ENCODE measurements around the gene CBX8.
"Not testable (repeated sequence)": the region's sequence is repeated elsewhere in the genome, so short reads cannot be mapped to it uniquely, and the experiment has no call there.

Gene CBX8

DNA sequence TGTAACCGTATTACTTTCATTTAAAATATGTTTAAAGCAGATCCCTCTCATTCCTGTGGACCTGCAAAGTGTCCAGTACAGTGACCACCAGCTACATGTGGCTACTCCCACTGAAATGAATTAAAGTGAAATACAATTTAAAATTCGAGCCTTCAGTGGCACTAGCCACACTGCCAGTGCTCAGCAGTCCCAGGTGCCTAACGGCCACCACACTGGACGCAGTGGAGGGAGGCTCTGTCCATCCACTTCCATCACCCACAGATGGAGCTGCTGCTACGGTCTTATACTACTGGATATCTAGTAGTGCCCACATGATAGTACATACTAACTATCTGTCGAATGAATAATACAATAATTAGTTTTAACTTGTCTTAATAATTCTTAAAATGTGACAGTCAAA is 21.2 kb downstream of the CBX8 start:
- TF ChIP-seq, protein P1, sequence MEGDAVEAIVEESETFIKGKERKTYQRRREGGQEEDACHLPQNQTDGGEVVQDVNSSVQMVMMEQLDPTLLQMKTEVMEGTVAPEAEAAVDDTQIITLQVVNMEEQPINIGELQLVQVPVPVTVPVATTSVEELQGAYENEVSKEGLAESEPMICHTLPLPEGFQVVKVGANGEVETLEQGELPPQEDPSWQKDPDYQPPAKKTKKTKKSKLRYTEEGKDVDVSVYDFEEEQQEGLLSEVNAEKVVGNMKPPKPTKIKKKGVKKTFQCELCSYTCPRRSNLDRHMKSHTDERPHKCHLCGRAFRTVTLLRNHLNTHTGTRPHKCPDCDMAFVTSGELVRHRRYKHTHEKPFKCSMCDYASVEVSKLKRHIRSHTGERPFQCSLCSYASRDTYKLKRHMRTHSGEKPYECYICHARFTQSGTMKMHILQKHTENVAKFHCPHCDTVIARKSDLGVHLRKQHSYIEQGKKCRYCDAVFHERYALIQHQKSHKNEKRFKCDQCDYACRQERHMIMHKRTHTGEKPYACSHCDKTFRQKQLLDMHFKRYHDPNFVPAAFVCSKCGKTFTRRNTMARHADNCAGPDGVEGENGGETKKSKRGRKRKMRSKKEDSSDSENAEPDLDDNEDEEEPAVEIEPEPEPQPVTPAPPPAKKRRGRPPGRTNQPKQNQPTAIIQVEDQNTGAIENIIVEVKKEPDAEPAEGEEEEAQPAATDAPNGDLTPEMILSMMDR (conservative IDR thresholded peaks at IDR 0.05): no peak
- TF ChIP-seq ZFX (IDR thresholded peaks at IDR 0.05): no peak

DNA sequence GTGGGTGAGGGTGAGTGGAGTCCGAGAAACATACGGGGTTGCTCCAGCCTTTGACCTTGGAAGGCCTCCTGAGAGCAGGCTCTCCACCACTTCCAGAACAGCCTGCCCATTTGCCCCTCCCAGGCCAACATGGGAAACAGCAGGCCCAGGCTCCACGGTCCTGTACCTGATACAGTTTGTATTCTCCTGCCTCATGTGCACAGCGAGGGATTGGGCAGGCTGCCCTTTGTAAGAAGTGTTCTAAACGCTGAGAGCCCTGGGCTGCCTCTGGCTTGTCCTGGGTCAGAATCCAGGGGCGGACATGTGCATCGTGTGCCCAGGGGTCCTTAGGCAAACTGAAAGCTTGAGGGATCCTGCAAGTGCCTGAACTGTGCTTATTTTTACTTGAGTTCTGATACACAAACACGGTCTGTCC is 22.3 kb downstream of the CBX8 start:
- TF ChIP-seq, protein P1 (conservative IDR thresholded peaks at IDR 0.05): no peak
- no peak for TF ChIP-seq ZFX (IDR thresholded peaks at IDR 0.05)

More for the DNA sequence above, 21.2 kb downstream of the CBX8 start:
- H3K27ac ChIP-seq: no peak overlapping the region

DNA sequence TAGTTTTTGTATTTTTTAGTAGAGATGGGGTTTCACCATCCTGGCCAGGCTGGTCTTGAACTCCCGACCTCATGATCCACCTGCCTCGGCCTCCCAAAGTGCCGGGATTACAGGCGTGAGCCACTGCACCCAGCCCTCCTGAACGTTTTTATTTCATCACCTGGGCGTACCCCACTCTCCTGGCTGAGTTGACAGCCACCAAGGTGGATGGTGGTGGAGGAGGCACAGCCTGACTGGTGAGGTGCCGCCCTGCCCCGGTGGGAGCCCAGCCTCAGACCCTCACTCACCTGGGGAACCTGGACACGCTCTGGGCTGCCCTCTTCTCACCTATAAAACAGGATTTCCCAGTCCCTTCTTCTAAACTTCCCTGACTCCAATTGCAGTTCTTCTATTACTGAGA is 24.2 kb downstream of the CBX8 start:
- H3K27ac ChIP-seq: not testable (repeated sequence)

More for the DNA sequence above, 22.3 kb downstream of the CBX8 start:
- no peak overlapping the region for H3K27ac ChIP-seq

DNA sequence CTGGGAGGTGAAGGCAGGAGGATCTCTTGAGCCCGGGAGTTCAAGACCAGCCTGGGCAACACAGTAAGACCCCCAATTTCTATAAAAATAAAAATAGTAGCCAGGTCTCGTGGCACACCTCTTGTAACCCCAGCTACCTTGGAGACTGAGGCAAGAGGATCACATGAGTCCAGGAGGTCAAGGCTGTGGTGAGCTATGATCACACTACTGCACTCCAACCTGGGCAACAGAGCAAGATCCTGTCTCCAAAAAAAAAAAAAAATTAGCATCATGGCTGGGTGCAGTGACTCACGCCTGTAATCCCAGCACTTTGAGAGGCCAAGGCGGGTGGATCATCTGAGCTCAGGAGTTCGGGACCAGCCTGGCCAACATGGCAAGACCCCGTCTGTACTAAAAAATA is 25.6 kb downstream of the CBX8 start:
- H3K27ac ChIP-seq: no peak overlapping the region
- TF ChIP-seq, protein P1 (conservative IDR thresholded peaks at IDR 0.05): no peak
- no peak for TF ChIP-seq ZFX (IDR thresholded peaks at IDR 0.05)

DNA sequence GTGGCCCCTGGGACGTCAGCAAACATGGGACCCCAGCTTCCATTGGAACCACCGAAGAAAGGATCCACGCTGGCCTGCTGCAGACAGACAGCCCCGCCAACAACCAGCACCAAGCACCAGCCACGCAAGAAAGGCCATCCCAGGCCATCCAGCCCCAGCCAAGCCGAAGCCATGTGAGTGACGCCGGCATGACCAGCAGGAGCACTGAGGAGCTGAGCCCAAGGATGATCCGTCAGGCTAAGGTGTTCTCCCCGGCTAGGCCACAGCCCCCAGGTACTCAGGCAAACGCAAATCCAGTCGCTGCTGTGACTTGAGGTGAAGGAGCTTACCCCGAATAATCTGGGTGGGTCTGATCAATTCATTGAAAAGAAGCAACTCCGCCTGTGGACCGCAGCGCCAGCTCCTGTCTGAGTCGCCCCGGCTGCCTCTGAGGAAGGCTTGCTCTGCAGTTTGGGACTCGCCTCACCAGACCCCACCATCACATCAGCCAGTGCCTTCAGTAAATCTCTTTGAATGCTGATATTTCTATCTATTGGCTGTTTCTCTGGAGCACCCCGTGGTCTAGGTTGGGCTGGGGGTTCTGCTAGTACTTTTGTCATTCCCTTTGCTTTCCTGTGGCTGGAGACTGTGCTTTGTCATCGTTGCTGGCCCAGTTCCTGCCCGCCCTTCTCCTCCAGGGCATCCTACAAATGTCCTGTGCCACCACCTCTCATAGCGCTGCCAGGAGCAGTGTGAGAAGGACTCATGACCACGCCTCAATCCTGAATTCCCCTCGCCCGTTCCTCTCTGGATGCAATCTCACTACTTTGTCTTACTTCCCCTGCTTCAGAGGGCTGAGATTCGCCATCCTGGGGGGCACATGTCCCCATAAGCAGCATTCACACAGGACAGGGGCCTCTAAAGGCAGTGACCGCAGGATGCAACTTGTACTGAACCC is 27.0 kb downstream of the CBX8 start:
- H3K27ac ChIP-seq: peak overlapping the region; percentile 63
- TF ChIP-seq, protein P1 (conservative IDR thresholded peaks at IDR 0.05): no peak
- TF ChIP-seq ZFX (IDR thresholded peaks at IDR 0.05): no peak

DNA sequence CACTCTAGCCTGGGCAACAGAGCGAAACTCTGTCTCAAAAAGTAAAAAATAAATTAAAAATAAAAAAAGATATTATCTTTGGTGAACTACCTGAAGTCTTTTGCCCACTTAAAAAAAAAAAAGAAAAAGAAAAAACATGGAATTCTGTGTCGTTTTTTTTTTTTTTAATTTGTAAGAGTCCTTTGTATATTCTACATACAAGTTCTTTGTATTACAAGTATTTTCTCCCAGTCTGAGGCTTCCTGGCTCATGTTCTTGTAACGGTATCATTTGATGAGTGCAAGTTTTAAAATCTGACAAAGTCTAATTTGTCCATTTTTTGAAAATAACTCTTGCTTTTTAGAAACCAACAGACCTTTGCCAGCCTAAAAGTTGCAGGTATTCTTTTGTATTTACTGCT is 31.2 kb downstream of the CBX8 start:
- no peak for TF ChIP-seq ZFX (IDR thresholded peaks at IDR 0.05)
- TF ChIP-seq, protein P1 (conservative IDR thresholded peaks at IDR 0.05): no peak
- peak overlapping the region; percentile 51; the same call in 1 of the 2 replicates for H3K27ac ChIP-seq

DNA sequence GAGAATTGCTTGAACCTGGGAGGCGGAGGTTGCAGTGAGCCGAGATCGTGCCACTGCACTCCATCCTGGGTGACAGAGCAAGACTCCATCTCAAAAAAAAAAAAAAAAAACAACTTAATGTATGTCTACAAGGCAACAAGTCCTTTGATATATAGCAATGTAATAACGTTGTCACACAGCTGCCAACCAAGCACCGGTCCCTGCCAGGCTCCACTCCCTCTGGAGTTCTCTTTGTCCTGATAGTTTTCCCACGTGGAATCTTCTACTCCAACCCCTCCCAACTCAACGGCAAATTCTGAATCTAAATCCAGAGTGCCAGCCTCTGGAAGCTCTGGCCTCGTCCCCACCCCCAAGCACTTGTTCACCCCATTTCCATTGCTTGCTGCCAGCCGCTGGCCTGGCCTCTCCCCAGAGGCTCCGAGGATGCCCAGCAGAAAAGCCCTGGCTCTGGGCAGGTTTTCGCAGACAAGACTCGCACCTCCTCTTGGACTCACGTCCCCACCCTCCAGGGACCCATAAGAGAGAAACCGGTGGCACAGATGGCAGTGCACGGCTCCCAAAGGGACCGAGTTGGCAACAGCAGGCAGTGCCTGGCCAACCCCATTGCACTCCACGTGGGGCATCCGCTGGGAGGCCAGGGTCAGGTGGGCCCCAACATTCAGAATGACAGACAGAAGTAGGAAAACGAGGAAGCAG is 34.8 kb downstream of the CBX8 start:
- no peak for TF ChIP-seq ZFX (IDR thresholded peaks at IDR 0.05)
- TF ChIP-seq, protein P1 (conservative IDR thresholded peaks at IDR 0.05): no peak
- H3K27ac ChIP-seq: no peak overlapping the region

All from C4-2B (cell line).